ENCODE results near the gene SLC44A4. TPM values are rescaled to one million over a fixed set of nuclear protein-coding genes. Genes with fewer than 3 reads are reported as not detected.
"Not testable (repeated sequence)": the region's sequence is repeated elsewhere in the genome, so short reads cannot be mapped to it uniquely, and the experiment has no call there.

The SLC44A4 gene
- total RNA-seq, 1 donor from 2014 or later: 1.8 TPM

DNA sequence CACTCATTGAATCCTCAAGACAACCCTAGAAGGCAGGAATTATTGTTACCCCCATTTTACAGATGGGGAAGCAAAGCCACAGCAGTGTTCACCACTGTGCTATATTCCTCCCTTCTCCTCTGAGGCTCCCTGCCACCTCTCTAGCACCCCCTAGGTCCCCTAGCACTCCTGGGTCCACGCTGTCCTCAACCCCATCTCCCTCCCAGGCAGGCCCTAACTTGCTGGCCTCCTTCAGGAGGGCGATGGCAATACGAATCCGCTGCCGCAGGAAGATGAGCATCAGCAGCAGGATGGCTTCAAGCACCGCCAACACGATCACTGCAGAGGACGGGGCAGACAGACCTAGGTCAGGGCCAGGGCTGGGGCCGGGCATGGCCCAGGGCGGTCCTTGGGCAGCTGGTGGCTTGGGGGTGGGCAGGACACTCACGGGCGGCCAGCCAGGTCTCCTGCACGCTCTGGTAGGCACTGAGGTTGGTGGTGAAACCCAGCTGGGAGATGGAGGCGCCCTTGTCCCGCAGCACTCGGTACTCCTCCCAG lies 8.3 kb downstream of the SLC44A4 start:
- Histone ChIP-seq H3K27me3 (ENCODE audit: control insufficient read depth, insufficient read depth, low read length) (no peaks in the 10 kb centered on the region), H3K36me3 (ENCODE audit: control insufficient read depth, insufficient read depth, low read length) (no peaks in the 10 kb centered on the region), H3K4me3 (ENCODE audit: low read depth, low read length) (no peak overlapping the region)
- DNase-seq (ENCODE audit: low read depth): peak; percentile 4
- TF ChIP-seq CTCF (IDR thresholded peaks at IDR 0.05; ENCODE audit: insufficient read depth, low read length, severe bottlenecking): no peak
- no peak for FAIRE-seq

DNA sequence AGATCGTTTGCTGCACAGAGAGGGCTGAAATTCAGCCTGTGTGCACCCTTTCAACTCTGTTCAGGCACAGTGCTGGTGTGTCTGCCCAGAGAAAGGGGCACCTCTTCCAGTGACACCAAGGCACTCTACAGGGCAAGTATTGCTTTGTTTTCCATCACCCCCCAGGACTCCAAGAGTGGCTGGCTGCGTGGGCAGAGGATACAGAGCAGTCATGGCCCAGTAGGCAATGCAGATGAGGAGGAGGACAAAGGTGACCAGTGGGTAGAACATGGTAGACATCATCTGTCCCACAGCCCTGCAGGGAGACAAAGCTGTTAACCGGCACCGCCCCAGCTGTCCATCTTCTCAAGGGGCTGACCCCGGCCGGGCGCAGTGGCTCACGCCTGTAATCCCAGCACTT lies 9.5 kb downstream of the SLC44A4 start:
- Histone ChIP-seq H3K4me3 (ENCODE audit: low read depth, low read length) (no peak overlapping the region), H3K27me3 (ENCODE audit: control insufficient read depth, insufficient read depth, low read length) (no peaks in the 10 kb centered on the region), H3K36me3 (ENCODE audit: control insufficient read depth, insufficient read depth, low read length) (no peaks in the 10 kb centered on the region)
- DNase-seq (ENCODE audit: low read depth) (no peak), FAIRE-seq (no peak)
- no peak for TF ChIP-seq CTCF (IDR thresholded peaks at IDR 0.05; ENCODE audit: insufficient read depth, low read length, severe bottlenecking)

- H3K27me3 ChIP-seq (ENCODE audit: control insufficient read depth, insufficient read depth, low read length); FAIRE-seq; H3K4me3 ChIP-seq (ENCODE audit: low read depth, low read length); H3K36me3 ChIP-seq (ENCODE audit: control insufficient read depth, insufficient read depth, low read length); DNase-seq (ENCODE audit: low read depth): not testable (repeated sequence)
These were observed 10.2 kb downstream of the SLC44A4 start for GRCh38 chr6:31868658-31868971.

DNA sequence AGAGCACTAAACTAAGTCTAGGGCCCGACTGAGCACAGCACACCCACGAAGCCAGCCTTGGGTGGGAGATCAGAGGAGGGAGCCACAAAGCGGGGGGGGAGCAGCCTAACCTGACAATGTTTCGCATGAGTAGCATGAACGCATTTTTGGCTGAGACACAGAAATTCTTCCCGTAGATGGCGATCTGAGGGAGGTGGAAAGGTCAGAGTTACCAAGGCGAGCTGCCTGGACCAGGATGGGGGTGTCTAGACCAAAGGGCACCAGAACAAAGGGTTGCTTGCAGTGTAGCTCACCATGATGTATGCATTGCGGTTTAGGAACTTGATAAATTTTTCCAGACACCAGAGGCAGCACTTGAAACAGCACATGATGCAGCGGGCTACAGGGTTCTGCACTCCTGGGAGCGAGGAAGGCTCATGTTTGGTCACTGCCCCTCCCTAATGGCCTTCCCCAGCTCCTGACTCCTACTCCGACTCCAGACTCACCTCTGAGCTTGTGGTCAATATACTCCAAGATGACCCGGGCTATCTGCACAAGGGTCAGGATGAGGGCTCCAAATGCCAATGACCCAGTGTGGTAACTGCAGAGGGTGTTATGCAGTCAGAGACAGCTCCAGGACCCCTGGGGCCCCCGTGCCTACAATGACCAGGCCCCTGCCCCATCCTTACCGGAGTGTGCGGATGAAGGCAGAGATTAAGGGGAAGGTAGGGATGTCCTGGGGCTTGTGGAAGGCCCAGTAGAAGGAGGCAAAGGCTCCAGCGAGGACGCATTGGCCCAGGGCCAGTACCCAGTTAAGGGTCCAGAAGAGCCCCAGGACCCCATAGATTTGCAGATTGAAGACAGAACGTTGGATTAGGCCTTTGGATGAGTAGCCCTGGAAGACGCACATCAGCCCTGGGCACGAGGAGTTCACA lies 13.3 kb downstream of the SLC44A4 start:
- DNase-seq (ENCODE audit: low read depth) (no peak), FAIRE-seq (no peak)
- H3K36me3 ChIP-seq (ENCODE audit: control insufficient read depth, insufficient read depth, low read length): peaks cover 2% of the 10 kb centered on the region
- no peak for TF ChIP-seq CTCF (IDR thresholded peaks at IDR 0.05; ENCODE audit: insufficient read depth, low read length, severe bottlenecking)
- H3K27me3 ChIP-seq (ENCODE audit: control insufficient read depth, insufficient read depth, low read length): no peaks in the 10 kb centered on the region
- no peak overlapping the region for H3K4me3 ChIP-seq (ENCODE audit: low read depth, low read length)

DNA sequence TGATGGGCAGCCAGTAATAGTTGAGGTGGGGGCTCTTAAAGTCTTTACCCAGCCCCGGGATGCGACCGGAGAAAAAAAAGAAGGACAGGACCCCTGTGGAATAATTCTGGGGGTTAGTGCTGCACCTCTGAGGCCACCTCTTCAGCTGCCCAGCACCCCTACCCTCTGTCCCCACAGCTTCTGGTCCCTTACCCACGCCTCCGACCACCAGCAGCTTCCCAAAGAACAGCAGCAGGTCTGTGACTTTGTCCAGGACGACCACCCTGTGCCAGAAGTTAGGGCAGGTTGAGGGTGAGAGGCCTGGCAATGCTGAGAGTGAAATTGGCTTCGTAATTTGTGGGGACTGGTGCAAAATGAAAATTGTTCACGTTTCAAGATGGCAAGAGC lies 14.0 kb downstream of the SLC44A4 start:
- Histone ChIP-seq H3K36me3 (ENCODE audit: control insufficient read depth, insufficient read depth, low read length) (peaks cover 7% of the 10 kb centered on the region), H3K27me3 (ENCODE audit: control insufficient read depth, insufficient read depth, low read length) (no peaks in the 10 kb centered on the region), H3K4me3 (ENCODE audit: low read depth, low read length) (no peak overlapping the region)
- no peak for TF ChIP-seq CTCF (IDR thresholded peaks at IDR 0.05; ENCODE audit: insufficient read depth, low read length, severe bottlenecking)
- FAIRE-seq (no peak), DNase-seq (ENCODE audit: low read depth) (no peak)

DNA sequence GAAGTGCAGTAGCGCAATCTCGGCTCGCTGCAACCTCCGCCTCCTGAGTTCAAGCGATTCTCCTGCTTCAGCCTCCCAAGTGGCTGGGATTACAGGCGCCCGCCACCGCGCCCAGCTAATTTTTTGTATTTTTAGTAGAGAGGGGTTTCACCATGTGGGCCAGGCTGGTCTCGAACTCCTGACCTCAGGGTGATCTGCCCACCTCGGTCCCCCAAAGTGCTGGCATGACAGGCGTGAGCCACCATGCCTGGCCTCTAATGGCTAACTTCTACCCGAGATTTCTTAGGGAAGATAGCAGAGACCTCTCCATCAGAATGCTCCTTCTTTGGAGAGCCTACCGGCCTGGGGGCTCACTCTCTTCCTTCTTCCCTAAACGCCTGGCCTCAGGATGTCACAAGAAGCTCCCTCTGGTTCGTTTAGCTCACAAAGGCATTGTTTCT lies 14.7 kb downstream of the SLC44A4 start:
- Histone ChIP-seq H3K4me3 (ENCODE audit: low read depth, low read length) (peak overlapping the region; percentile 41), H3K36me3 (ENCODE audit: control insufficient read depth, insufficient read depth, low read length) (peaks cover 13% of the 10 kb centered on the region)
- FAIRE-seq: not testable (repeated sequence)

More for the DNA sequence above, 14.7 kb downstream of the SLC44A4 start:
- not testable (repeated sequence) for H3K27me3 ChIP-seq (ENCODE audit: control insufficient read depth, insufficient read depth, low read length); DNase-seq (ENCODE audit: low read depth)
